ENCODE data around the gene GAB1.

GRCh38 chr4:143289370-143289769 is 47.3 kb upstream of the GAB1 start:
- TF ChIP-seq CTCF (IDR thresholded peaks at IDR 0.05) (no peak), POLR2AphosphoS5 (IDR thresholded peaks at IDR 0.05) (no peak), POLR2A (IDR thresholded peaks at IDR 0.05) (no peak), EP300 (IDR thresholded peaks at IDR 0.05) (no peak)
